HepG2 (cell line): Measurements from ENCODE around the gene EEF1A1. TPM values are rescaled to one million over a fixed set of nuclear protein-coding genes. Genes with fewer than 3 reads are reported as not detected.

ENCODE experiments used
- ATF7-NPFF ChIP-seq: sonication (generic); formaldehyde crosslinking; IDR thresholded peaks from 2 replicates; pipeline ENCODE4 v1.8.1; 2023; ENCODE audit warnings: mild to moderate bottlenecking, low read depth, missing genetic modification reagents, moderate library complexity
- CC2D1A ChIP-seq: sonication (generic); formaldehyde crosslinking; IDR thresholded peaks from 2 replicates; pipeline ENCODE4 v1.8.1; 2023; ENCODE audit warnings: mild to moderate bottlenecking, missing genetic modification reagents
- CHD2 ChIP-seq: IDR thresholded peaks from 2 replicates; pipeline ENCODE4 v1.6.1; 2011; ENCODE audit warnings: low read depth, low read length, improper control_type of control experiment
- DR1 ChIP-seq: sonication (generic); formaldehyde crosslinking; IDR thresholded peaks from 2 replicates; pipeline ENCODE4 v1.8.0; 2021; ENCODE audit warnings: mild to moderate bottlenecking, missing genetic modification reagents, inconsistent platforms
- FOSL1 ChIP-seq: sonication (generic); formaldehyde crosslinking; IDR thresholded peaks from 2 replicates; pipeline ENCODE4 v1.9.0; 2021; ENCODE audit warnings: missing genetic modification reagents, borderline replicate concordance
- GRHL1 ChIP-seq: sonication (generic); formaldehyde crosslinking; conservative IDR thresholded peaks from 2 replicates; pipeline ENCODE4 v1.8.0; 2022; ENCODE audit warnings: missing genetic modification reagents
- HHEX ChIP-seq: IDR thresholded peaks from 2 replicates; pipeline ENCODE4 v1.6.1; 2016; ENCODE audit warnings: control low read depth
- HMG20A ChIP-seq: IDR thresholded peaks from 2 replicates; pipeline ENCODE4 v1.6.1; 2016; ENCODE audit warnings: borderline replicate concordance
- MATR3 ChIP-seq: sonication (generic); formaldehyde crosslinking; IDR thresholded peaks from 2 replicates; pipeline ENCODE4 v1.4.0; 2020; ENCODE audit warnings: missing genetic modification reagents
- NFIC ChIP-seq: IDR thresholded peaks from 2 replicates; pipeline ENCODE4 v1.6.1; 2012; ENCODE audit warnings: mild to moderate bottlenecking, low read length, inconsistent platforms
- NR2C2 ChIP-seq: sonication (generic); formaldehyde crosslinking; IDR thresholded peaks from 2 replicates; pipeline ENCODE4 v1.4.0; 2020; ENCODE audit warnings: missing genetic modification reagents, mild to moderate bottlenecking, moderate library complexity, borderline replicate concordance
- RFX1 ChIP-seq: fragments of 450-650 bp; IDR thresholded peaks from 2 replicates; pipeline ENCODE4 v1.6.1; 2017
- RFXAP ChIP-seq: sonication (generic); formaldehyde crosslinking; IDR thresholded peaks from 2 replicates; pipeline ENCODE4 v1.4.0; 2020; ENCODE audit warnings: missing genetic modification reagents, borderline replicate concordance
- RORA ChIP-seq: sonication (generic); formaldehyde crosslinking; IDR thresholded peaks from 2 replicates; pipeline ENCODE4 v1.5.0; 2020; ENCODE audit warnings: mild to moderate bottlenecking, missing genetic modification reagents, moderate library complexity
- SIN3B ChIP-seq: fragments of 150-350 bp; IDR thresholded peaks from 2 replicates; pipeline ENCODE4 v1.6.1; 2014; ENCODE audit warnings: low read length
- SP2 ChIP-seq: sonication (generic); formaldehyde crosslinking; IDR thresholded peaks from 2 replicates; pipeline ENCODE4 v1.5.1; 2020; ENCODE audit warnings: mild to moderate bottlenecking, missing genetic modification reagents
- SRSF9 ChIP-seq: fragments of 200-400 bp; formaldehyde crosslinking; IDR thresholded peaks from 2 replicates; pipeline ENCODE4 v1.6.1; 2018; ENCODE audit warnings: borderline replicate concordance, mild to moderate bottlenecking, low read depth, low read length; ENCODE audit not compliant: insufficient read depth, poor library complexity, severe bottlenecking
- SSRP1 ChIP-seq: IDR thresholded peaks from 2 replicates; pipeline ENCODE4 v1.6.1; 2016; ENCODE audit warnings: control low read depth
- TCF7L2 ChIP-seq: IDR thresholded peaks from 2 replicates; pipeline ENCODE4 v1.6.1; 2011; ENCODE audit warnings: mild to moderate bottlenecking, low read depth, low read length, moderate library complexity
- THAP9 ChIP-seq: sonication (generic); formaldehyde crosslinking; IDR thresholded peaks from 2 replicates; pipeline ENCODE4; 2020; ENCODE audit warnings: missing genetic modification reagents, mild to moderate bottlenecking, borderline replicate concordance
- TSC22D2 ChIP-seq: sonication (generic); formaldehyde crosslinking; IDR thresholded peaks from 2 replicates; pipeline ENCODE4 v1.5.1; 2020; ENCODE audit warnings: missing genetic modification reagents, mild to moderate bottlenecking, borderline replicate concordance
- ZFP1 ChIP-seq: IDR thresholded peaks from 2 replicates; pipeline ENCODE4 v1.6.1; 2016
- ZFP90 ChIP-seq: sonication (generic); formaldehyde crosslinking; IDR thresholded peaks from 2 replicates; pipeline ENCODE4 v1.8.0; 2022; ENCODE audit warnings: missing genetic modification reagents, mild to moderate bottlenecking, inconsistent platforms, borderline replicate concordance
- ZNF180 ChIP-seq: sonication (generic); formaldehyde crosslinking; IDR thresholded peaks from 2 replicates; pipeline ENCODE4 v1.4.0; 2020; ENCODE audit warnings: low read depth, missing genetic modification reagents, borderline replicate concordance
- ZNF446 ChIP-seq: sonication (generic); formaldehyde crosslinking; IDR thresholded peaks from 2 replicates; pipeline ENCODE4 v1.5.0; 2020; ENCODE audit warnings: mild to moderate bottlenecking, missing genetic modification reagents
- ZNF543 ChIP-seq: sonication (generic); formaldehyde crosslinking; IDR thresholded peaks from 2 replicates; pipeline ENCODE4 v1.4.0; 2020; ENCODE audit warnings: mild to moderate bottlenecking, missing genetic modification reagents
- ZNF552 ChIP-seq: sonication (generic); formaldehyde crosslinking; IDR thresholded peaks from 2 replicates; pipeline ENCODE4 v1.9.0; 2022; ENCODE audit warnings: missing genetic modification reagents, mild to moderate bottlenecking, borderline replicate concordance
- polyA plus RNA-seq, 8 experiments: library from polyadenylated mRNA; depleted of rRNA in 3 of 8; stranded (reverse) in 7 of 8; unstranded in 1 of 8; fragments of >200 nt; fragmentation: Illumina TruSeq in 4 of 8; extraction: Trizol in 4 of 8; gene quantifications; 2 replicates each; pipeline versions ENCODE4 v1.2.1 to v1.2.3, GENCODE V29; 2011 to 2016; ENCODE audit warnings: low read depth in 4 of 8, missing spikeins in 1 of 8, mixed read lengths in 1 of 8; ENCODE audit not compliant: insufficient read depth in 1 of 8
- total RNA-seq, 5 experiments: library from RNA; depleted of rRNA; stranded (reverse); fragments of >200 nt; fragmentation: Illumina TruSeq; extraction: Trizol; gene quantifications; 2 replicates each; pipeline ENCODE4 v1.2.3, GENCODE V29; 2016; ENCODE audit warnings: low read depth in 1 of 5

Gene EEF1A1
- total and polyA plus RNA-seq, 2 of the 13 experiments (the other 11 are each of a cell fraction or from before 2014, with no cell fraction given), result 13,726 to 17,172 TPM

GRCh38 chr6:73516514-73517489, 4.0 kb downstream of the EEF1A1 start (continued):
- TF ChIP-seq RORA (CRISPR knock-in tag), result no peak
- TF ChIP-seq SP2 (CRISPR knock-in tag), result no peak
- no peak for TF ChIP-seq RFX1
- no peak for TF ChIP-seq ZNF543 (CRISPR knock-in tag)
- TF ChIP-seq CC2D1A (CRISPR knock-in tag), result no peak
- no peak for TF ChIP-seq CHD2
- TF ChIP-seq ATF7-NPFF (CRISPR knock-in tag), result no peak
- TF ChIP-seq MATR3 (CRISPR knock-in tag), result no peak
- TF ChIP-seq ZFP90 (CRISPR knock-in tag), result no peak
- TF ChIP-seq HMG20A (CRISPR knock-in tag), result no peak
- no peak for TF ChIP-seq HHEX
- TF ChIP-seq ZNF446, result no peak
- no peak for TF ChIP-seq DR1
- TF ChIP-seq NR2C2 (CRISPR knock-in tag), result no peak
- no peak for TF ChIP-seq THAP9
- TF ChIP-seq SSRP1 (CRISPR knock-in tag), result peak; percentile 99
- TF ChIP-seq TCF7L2, result no peak
- TF ChIP-seq ZNF552 (CRISPR knock-in tag), result no peak
- TF ChIP-seq FOSL1 (CRISPR knock-in tag), result no peak
- no peak for TF ChIP-seq GRHL1 (CRISPR knock-in tag)
- TF ChIP-seq NFIC, result peak; percentile 32; the same call in 1 of the 2 replicates
- TF ChIP-seq SRSF9, result no peak
- no peak for TF ChIP-seq TSC22D2
- no peak for TF ChIP-seq ZNF180 (CRISPR knock-in tag)
- TF ChIP-seq SIN3B, result no peak
- 0 out of 2 replicates have a peak, but pooled peaks have one; percentile 30 for TF ChIP-seq ZFP1
- no peak for TF ChIP-seq RFXAP (CRISPR knock-in tag)
